HG03439 (cell line): ENCODE data around the gene RNASE12.

ENCODE experiments used
- ATAC-seq: cut with Tn5 transposase; IDR thresholded peaks from one replicate; pipeline ENCODE4 v1.9.1; 2021; ENCODE audit warnings: mild to moderate bottlenecking, moderate library complexity; ENCODE audit not compliant: unreplicated experiment

Gene RNASE12

GRCh38 chr14:20548414-20549158 is 42.6 kb downstream of the RNASE12 start:
- ATAC-seq, result no peak

- no peak for ATAC-seq
Observed at GRCh38 chr14:20546877-20547276, 44.3 kb downstream of the RNASE12 start.
